Transverse colon (tissue), 4 donors: Measurements from ENCODE around the gene CATSPER3. TPM values are rescaled to one million over a fixed set of nuclear protein-coding genes. Genes with fewer than 3 reads are reported as not detected.

ENCODE experiments used
- DNase-seq: peaks from one replicate; pipeline ENCODE4 v3.0.0-alpha.2; 2019
- H3K27ac ChIP-seq, 4 donors: fragments of 200-600 bp; sonication (generic); 2 replicates each; pipeline ENCODE4 v1.5.1; 2016 to 2018; ENCODE audit warnings: inconsistent platforms in 4 of 4
- H3K27me3 ChIP-seq: fragments of 200-600 bp; sonication (generic); 2 replicates; pipeline ENCODE4 v1.5.1; 2017; ENCODE audit warnings: inconsistent platforms
- H3K36me3 ChIP-seq, 4 donors: fragments of 200-600 bp; sonication (generic); 2 replicates each; pipeline ENCODE4 v1.5.1; 2017 to 2019; ENCODE audit warnings: inconsistent platforms in 4 of 4
- H3K4me1 ChIP-seq, 4 donors: fragments of 200-600 bp; sonication (generic); 2 replicates each; pipeline ENCODE4 v1.5.1; 2017 to 2020; ENCODE audit warnings: inconsistent platforms in 4 of 4
- H3K4me3 ChIP-seq, 4 donors: fragments of 200-600 bp; sonication (generic); 1 replicate in 1 of 4; 2 replicates in 3 of 4; pipeline versions ENCODE4 v1.5.1 to v1.6.1; 2017 to 2019; ENCODE audit warnings: inconsistent platforms in 4 of 4
- H3K9me3 ChIP-seq, 2 donors: fragments of 200-600 bp; sonication (generic); 2 replicates each; pipeline ENCODE4 v1.5.1; 2017 to 2019; ENCODE audit warnings: inconsistent platforms in 2 of 2
- CTCF ChIP-seq, 5 experiments: fragments of 200-600 bp in 3 of 5; fragments of 450-650 bp in 2 of 5; sonication (generic) in 3 of 5; IDR thresholded peaks; 1 replicate in 2 of 5; 2 replicates in 3 of 5; pipeline ENCODE4 v1.5.1; 2016 to 2017; ENCODE audit warnings: antibody characterized with exemption in 5 of 5, inconsistent platforms in 3 of 5, mild to moderate bottlenecking in 2 of 5, moderate library complexity in 1 of 5
- EP300 ChIP-seq: sonication (generic); formaldehyde crosslinking; IDR thresholded peaks from one replicate; pipeline ENCODE4 v1.6.1; 2017; ENCODE audit warnings: antibody characterized with exemption, low read depth
- POLR2A ChIP-seq: fragments of 450-650 bp; IDR thresholded peaks from one replicate; pipeline ENCODE4 v1.6.1; 2016; ENCODE audit warnings: antibody characterized with exemption, mild to moderate bottlenecking, moderate library complexity
- POLR2AphosphoS5 ChIP-seq, 3 donors: sonication (generic); formaldehyde crosslinking; IDR thresholded peaks; one replicate each; pipeline ENCODE4 v1.6.1; 2016; ENCODE audit warnings: antibody characterized with exemption in 3 of 3
- WGBS, 2 donors: methylation state at CpG; one replicate each; pipeline ENCODE4 v1.1.5; 2018; ENCODE audit warnings: low coverage in 1 of 2; 5-methylcytosine and 5-hydroxymethylcytosine counted together
- in situ Hi-C, 4 donors: fragments of 200-750 bp; cut with MboI; loops; one replicate each; pipeline versions ENCODE4 v1.15.0 to v1.15.1; 2017; ENCODE audit warnings: low sequenced_read_pairs in 3 of 4, low pct_ligation_motif_present in 1 of 4, low pct_unique_long_range_greater_than_20kb in 1 of 4
- intact Hi-C: fragments of 100-400 bp; cut with DNase I; formaldehyde crosslinking; loops from one replicate; pipeline ENCODE4 v1.15.1; 2023; ENCODE audit warnings: low total_unique reads
- small RNA-seq, 4 donors: library from RNA; depleted of rRNA; stranded (forward); fragments of <200 nt; gene quantifications; one replicate each; pipeline ENCODE3, GENCODE V24; 2016
- total RNA-seq, 4 donors: library from RNA; depleted of rRNA; stranded (reverse); fragments of >200 nt; gene quantifications; one replicate each; pipeline ENCODE4 v1.1.0, GENCODE V29; 2016

CATSPER3 gene
- total RNA-seq, 4 donors from 2014 or later: 0.32 to 4.1 (median 1.1) TPM; not detected in 1

- Histone ChIP-seq H3K4me1 (peaks cover 0 to 4% (median 0%) of the 10 kb centered on the region in 4 donors), H3K27ac (no peak overlapping the region), H3K9me3 (no peaks in the 10 kb centered on the region), H3K36me3 (no peaks in the 10 kb centered on the region), H3K27me3 (no peaks in the 10 kb centered on the region), H3K4me3 (no peak overlapping the region)
- in situ Hi-C loops (no loop called here), intact Hi-C loops (no loop called here)
- DNase-seq: no peak
- WGBS, 2 donors: 68% methylated on average over 3 of the region's 3 CpGs; no CpG with 5 or more reads in 1 of the 2 donors
- TF ChIP-seq EP300 (no peak), POLR2A (no peak), CTCF (IDR thresholded peaks at IDR 0.05) (no peak), POLR2AphosphoS5 (IDR thresholded peaks at IDR 0.05) (no peak)
Measured at GRCh38 chr5:135060021-135060420, 92.3 kb downstream of the CATSPER3 start.

GRCh38 chr5:135061001-135061400 lies 93.3 kb downstream of the CATSPER3 start:
- in situ Hi-C loops (no loop called here), intact Hi-C loops (no loop called here)
- H3K4me3 ChIP-seq: no peak overlapping the region
- no peak overlapping the region for H3K27ac ChIP-seq
- H3K9me3 ChIP-seq: no peaks in the 10 kb centered on the region
- no peaks in the 10 kb centered on the region for H3K27me3 ChIP-seq
- no peaks in the 10 kb centered on the region for H3K4me1 ChIP-seq
- WGBS, 2 donors: 80 to 100% methylated on average over 1 to 6 of the region's 6 CpGs
- H3K36me3 ChIP-seq: no peaks in the 10 kb centered on the region
- TF ChIP-seq POLR2A (no peak), CTCF (IDR thresholded peaks at IDR 0.05) (no peak), EP300 (no peak), POLR2AphosphoS5 (IDR thresholded peaks at IDR 0.05) (no peak)
- no peak for DNase-seq

Small RNA genes lying within 50 kb of the gene (small RNA-seq; reads per million reads assigned to genes)
- gene MIR4461 (0 reads per million in 4 donors), gene MTND3P25 (0 reads per million in 4 donors), gene MTND4LP30 (0 reads per million in 4 donors)

Other genes starting within 250 kb of the CATSPER3 start
- gene CAMLG, start 229.4 kb upstream of the CATSPER3 start, total RNA-seq: 10 to 100 TPM; 12.7 to 31.0 (median 24.2) TPM
- 10 to 100 TPM; 28.5 to 73.3 (median 46.1) TPM for gene DDX46, start 209.1 kb upstream of the CATSPER3 start, total RNA-seq
- gene C5orf24, start 121.9 kb upstream of the CATSPER3 start, total RNA-seq: 10 to 100 TPM; 22.8 to 41.9 (median 34.9) TPM
- gene TXNDC15, start 93.5 kb upstream of the CATSPER3 start, total RNA-seq: 10 to 100 TPM; 26.3 to 81.9 (median 45.6) TPM
- gene PCBD2, start 62.8 kb upstream of the CATSPER3 start, total RNA-seq: 10 to 100 TPM in 3 of 4 donors, 1 to 10 TPM in 1; 6.4 to 28.9 (median 11.6) TPM
- 10 to 100 TPM in 1 of 4 donors, 1 to 10 TPM in 3; 3.7 to 13.9 (median 8.4) TPM for gene PITX1, start 66.3 kb downstream of the CATSPER3 start, total RNA-seq